Gastrocnemius medialis (tissue), 4 donors: ENCODE measurements around the gene FMNL3.

Source experiments
- CTCF ChIP-seq, 5 experiments: fragments of 450-650 bp in 3 of 5; fragments of 200-600 bp in 2 of 5; sonication (generic) in 2 of 5; IDR thresholded peaks in 4 of 5; conservative IDR thresholded peaks in 1 of 5; 1 replicate in 4 of 5; 2 replicates in 1 of 5; pipeline ENCODE4 v1.5.1; 2016 to 2019; ENCODE audit warnings: antibody characterized with exemption in 5 of 5, mild to moderate bottlenecking in 3 of 5, moderate library complexity in 3 of 5
- POLR2A ChIP-seq, 2 donors: fragments of 450-650 bp; IDR thresholded peaks; one replicate each; pipeline ENCODE4 v1.6.1; 2017; ENCODE audit warnings: antibody characterized with exemption in 2 of 2, mild to moderate bottlenecking in 2 of 2, moderate library complexity in 2 of 2

DNA sequence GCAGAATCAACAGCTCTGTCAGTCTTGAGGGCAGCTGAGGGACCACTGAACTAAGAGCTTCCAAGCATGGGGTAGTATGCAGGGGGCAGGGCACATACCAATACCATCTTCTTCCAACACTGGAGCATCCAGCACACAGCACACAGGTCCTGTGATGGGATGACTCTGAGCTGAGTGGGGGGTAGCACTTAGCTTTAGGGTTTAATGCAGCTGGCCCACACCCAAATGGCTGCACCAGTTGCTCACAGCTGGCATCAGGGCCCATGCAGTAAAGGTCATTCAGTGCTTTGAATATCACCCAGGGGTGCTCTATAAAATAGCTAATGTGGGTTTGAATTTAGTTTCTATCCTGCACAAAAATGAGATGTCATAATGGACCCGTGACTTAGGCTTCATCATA is 103.5 kb downstream of the FMNL3 start:
- TF ChIP-seq POLR2A (IDR thresholded peaks at IDR 0.05) (no peak), CTCF (IDR thresholded peaks at IDR 0.05 in 4 of 5, conservative IDR thresholded peaks at IDR 0.05 in 1 of 5) (no peak)
